HUES48 (cell line): Measurements from ENCODE around the gene ITGAL.
"Not testable (repeated sequence)": the region's sequence is repeated elsewhere in the genome, so short reads cannot be mapped to it uniquely, and the experiment has no call there.

ENCODE experiments used
- H3K27ac ChIP-seq: one replicate; pipeline ENCODE4 v1.7.0; 2013; ENCODE audit warnings: low read depth, low read length, inconsistent platforms
- H3K27me3 ChIP-seq: 2 replicates; pipeline ENCODE4 v1.6.1; 2013; ENCODE audit warnings: mild to moderate bottlenecking, low read length; ENCODE audit not compliant: control insufficient read depth, insufficient read depth
- H3K36me3 ChIP-seq: 2 replicates; pipeline ENCODE4 v1.6.1; 2013; ENCODE audit warnings: low read length; ENCODE audit not compliant: control insufficient read depth, insufficient read depth
- H3K4me1 ChIP-seq: 2 replicates; pipeline ENCODE4 v1.6.1; 2013; ENCODE audit warnings: mild to moderate bottlenecking, low read length; ENCODE audit not compliant: control insufficient read depth, insufficient read depth
- H3K4me3 ChIP-seq: 2 replicates; pipeline ENCODE4 v1.5.1; 2013; ENCODE audit warnings: mild to moderate bottlenecking, low read depth, low read length
- H3K9ac ChIP-seq: 2 replicates; pipeline ENCODE4 v1.6.1; 2013; ENCODE audit warnings: mild to moderate bottlenecking, low read depth, low read length, moderate library complexity
- H3K9me3 ChIP-seq: 2 replicates; pipeline ENCODE4 v1.6.1; 2013; ENCODE audit warnings: low read length; ENCODE audit not compliant: control insufficient read depth, insufficient read depth

ITGAL gene

DNA sequence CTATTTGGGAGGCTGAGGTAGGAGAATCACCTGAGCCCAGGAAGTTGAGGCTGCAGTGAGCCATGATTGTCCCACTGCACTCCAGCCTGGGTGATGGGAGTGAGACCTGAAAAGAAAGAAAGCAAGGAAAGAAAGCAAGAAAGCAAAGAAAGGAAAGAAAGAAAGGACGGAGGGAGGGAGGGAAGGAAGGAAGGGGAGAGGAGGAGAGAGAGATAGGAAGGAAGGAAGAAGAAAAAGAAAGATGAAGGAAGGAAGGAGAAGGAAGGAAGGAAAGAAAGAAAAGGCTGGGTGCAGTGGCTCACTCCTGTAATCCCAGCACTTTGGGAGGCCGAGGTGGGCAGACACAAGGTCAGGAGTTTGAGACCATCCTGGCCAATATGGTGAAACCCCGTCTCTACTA lies 5.2 kb downstream of the ITGAL start:
- not testable (repeated sequence) for H3K27ac ChIP-seq, H3K4me3 ChIP-seq, H3K9me3 ChIP-seq, H3K36me3 ChIP-seq, H3K9ac ChIP-seq, H3K27me3 ChIP-seq, H3K4me1 ChIP-seq

DNA sequence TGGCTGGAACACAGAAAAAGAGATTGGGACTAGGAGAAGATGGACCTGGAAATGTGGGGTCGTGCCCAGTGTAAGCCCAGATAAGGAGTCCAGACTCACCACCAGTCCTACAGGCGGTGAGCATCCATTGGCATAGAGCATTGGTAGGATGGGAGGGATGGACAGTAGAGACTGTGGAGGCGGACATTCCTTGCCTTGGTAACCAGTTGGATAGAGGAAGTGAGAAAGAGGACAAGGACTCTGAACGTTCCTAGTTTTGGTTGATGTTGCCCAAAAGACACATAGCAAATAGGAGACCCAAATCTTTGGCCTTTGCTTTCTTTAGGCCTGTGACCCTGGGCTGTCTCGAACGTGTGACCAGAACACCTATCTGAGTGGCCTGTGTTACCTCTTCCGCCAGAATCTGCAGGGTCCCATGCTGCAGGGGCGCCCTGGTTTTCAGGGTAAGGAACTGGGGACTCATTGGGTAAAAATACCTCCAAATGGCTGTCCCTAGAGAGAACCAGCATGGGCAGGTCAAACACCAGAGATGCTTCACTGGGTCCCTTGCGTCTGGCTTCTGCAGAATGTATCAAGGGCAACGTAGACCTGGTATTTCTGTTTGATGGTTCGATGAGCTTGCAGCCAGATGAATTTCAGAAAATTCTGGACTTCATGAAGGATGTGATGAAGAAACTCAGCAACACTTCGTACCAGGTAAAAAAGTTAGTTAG lies 6.4 kb downstream of the ITGAL start:
- Histone ChIP-seq H3K27ac (no peak overlapping the region), H3K4me1 (no peaks in the 10 kb centered on the region), H3K27me3 (no peaks in the 10 kb centered on the region), H3K9ac (no peak overlapping the region), H3K36me3 (no peaks in the 10 kb centered on the region), H3K4me3 (no peak overlapping the region), H3K9me3 (no peaks in the 10 kb centered on the region)

DNA sequence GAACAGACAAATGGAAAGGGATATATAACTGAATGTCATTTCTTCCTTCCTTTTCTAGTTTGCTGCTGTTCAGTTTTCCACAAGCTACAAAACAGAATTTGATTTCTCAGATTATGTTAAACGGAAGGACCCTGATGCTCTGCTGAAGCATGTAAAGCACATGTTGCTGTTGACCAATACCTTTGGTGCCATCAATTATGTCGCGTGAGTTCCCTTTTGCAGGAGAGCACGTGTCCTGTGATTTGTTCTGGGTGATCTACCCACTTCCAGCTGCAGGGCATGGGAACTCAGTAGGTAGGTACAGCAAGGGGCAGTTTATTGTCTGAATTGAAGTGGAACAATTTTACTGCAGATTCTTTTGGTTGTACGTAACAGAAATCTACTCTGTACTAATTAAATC lies 8.8 kb downstream of the ITGAL start:
- Histone ChIP-seq H3K27ac (no peak overlapping the region), H3K4me3 (no peak overlapping the region), H3K9ac (no peak overlapping the region), H3K9me3 (no peaks in the 10 kb centered on the region), H3K36me3 (no peaks in the 10 kb centered on the region), H3K27me3 (no peaks in the 10 kb centered on the region), H3K4me1 (no peaks in the 10 kb centered on the region)

DNA sequence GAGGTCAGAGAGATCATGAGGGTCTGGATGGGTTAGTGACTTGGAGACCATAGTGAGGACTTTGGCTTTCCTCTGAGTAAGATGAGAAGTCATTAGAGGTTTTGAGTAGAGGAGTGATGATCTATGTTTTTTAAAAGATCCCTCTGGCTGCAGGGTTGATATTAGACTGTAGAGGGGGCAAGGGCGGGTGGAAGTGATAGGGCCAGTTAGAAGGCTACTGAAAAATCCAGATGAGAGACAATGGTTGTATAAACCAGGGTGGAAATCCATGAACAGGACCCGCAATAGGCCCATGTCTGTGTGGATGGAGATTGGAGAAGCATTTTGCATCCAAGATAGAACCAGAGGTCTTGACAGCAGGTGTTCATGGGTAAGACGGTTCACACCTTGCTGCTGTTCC lies 9.8 kb downstream of the ITGAL start:
- Histone ChIP-seq H3K9ac (no peak overlapping the region), H3K4me1 (no peaks in the 10 kb centered on the region), H3K27me3 (no peaks in the 10 kb centered on the region), H3K27ac (no peak overlapping the region), H3K9me3 (no peaks in the 10 kb centered on the region), H3K4me3 (no peak overlapping the region), H3K36me3 (no peaks in the 10 kb centered on the region)

DNA sequence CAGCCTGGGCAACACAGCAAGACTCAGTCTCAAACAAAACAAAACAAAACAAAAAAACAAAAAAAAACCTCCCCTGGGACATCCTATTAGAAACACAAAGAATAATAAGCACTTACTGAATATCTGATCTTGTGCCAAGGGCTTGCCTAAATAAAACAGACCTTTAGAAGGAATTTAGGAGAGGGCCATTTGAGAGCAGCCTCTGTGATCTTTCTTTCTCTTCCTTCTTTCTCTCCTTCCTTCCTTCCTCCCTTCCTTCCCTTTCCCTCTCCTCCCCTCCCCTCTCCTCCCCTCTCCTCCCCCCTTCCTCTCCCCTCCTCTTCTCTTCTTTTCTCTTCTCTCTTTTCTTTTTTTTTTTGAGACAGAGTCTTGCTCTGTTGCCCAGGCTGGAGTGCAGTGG lies 12.3 kb downstream of the ITGAL start:
- H3K36me3 ChIP-seq, result no peaks in the 10 kb centered on the region
- no peak overlapping the region for H3K9ac ChIP-seq
- H3K4me1 ChIP-seq, result no peaks in the 10 kb centered on the region; the same call in 1 of the 2 replicates
- H3K27me3 ChIP-seq, result no peaks in the 10 kb centered on the region
- H3K9me3 ChIP-seq, result no peaks in the 10 kb centered on the region
- H3K27ac ChIP-seq, result no peak overlapping the region
- H3K4me3 ChIP-seq, result no peak overlapping the region

DNA sequence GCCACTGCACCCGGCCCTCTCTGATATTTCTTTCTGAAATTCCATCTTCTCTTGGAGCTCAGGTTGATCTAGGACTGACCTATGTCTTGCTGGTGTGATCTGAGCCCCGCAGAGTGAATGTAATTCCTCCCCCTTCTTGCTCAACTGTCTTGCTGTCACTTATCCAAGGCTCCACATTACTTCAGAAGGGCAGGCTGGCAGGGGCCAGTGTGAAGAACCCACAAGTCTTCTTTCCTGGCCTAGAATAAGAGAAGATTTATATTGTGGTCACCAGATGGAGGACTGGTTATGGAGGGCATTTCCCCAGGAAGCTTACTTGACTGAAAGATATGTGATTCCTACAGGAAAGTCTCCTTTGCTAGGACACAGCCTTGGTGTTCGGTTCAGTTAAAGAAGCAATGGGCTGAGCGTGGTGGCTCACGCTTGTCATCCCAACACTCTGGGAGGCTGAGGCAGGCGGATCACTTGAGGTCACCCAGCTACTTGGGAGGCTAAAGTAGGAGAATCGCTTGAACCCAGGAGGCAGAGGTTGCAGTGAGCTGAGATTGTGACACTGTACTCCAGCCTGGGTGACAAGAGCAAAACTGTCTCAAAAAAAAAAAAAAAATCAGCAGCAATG lies 13.4 kb downstream of the ITGAL start:
- Histone ChIP-seq H3K9me3 (no peaks in the 10 kb centered on the region), H3K36me3 (no peaks in the 10 kb centered on the region), H3K9ac (no peak overlapping the region), H3K4me1 (peaks cover 2% of the 10 kb centered on the region; the same call in 1 of the 2 replicates), H3K4me3 (no peak overlapping the region), H3K27me3 (no peaks in the 10 kb centered on the region), H3K27ac (no peak overlapping the region)

DNA sequence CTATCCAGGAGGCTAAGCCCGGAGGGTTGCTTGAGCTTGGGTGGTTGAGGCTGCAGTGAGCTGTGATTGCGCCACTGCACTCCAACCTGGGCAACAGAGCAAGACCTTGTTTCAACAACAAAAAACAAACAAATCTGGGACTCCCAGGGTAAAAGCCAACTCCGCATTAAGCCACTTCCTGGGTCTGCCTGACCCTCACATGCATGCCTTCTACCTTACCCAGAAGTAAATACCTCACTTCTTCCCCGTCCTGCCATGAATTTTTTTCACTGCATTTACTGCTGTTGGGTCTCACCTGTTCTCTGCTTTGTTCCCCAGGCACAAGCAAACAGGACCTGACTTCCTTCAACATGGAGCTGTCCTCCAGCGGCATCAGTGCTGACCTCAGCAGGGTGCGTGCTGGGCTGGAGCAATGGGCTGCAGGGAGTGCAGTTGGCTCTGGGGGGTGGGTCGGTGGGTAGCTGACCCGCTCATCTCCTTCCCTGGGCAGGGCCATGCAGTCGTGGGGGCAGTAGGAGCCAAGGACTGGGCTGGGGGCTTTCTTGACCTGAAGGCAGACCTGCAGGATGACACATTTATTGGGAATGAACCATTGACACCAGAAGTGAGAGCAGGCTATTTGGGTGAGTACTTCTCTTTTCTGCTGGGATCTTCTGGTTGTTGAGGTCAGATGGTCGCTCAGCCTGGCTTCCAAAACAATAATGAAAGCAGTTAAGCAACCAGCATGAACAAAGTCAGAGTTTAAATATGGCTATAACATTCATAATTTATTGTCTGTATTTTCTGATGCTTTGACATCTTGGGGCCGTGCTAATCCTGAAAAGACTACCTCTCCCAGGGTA lies 16.4 kb downstream of the ITGAL start:
- H3K9ac ChIP-seq, result no peak overlapping the region
- H3K36me3 ChIP-seq, result no peaks in the 10 kb centered on the region
- H3K4me1 ChIP-seq, result peaks cover 2% of the 10 kb centered on the region; the same call in 1 of the 2 replicates
- no peaks in the 10 kb centered on the region for H3K27me3 ChIP-seq
- H3K4me3 ChIP-seq, result no peak overlapping the region
- no peak overlapping the region for H3K27ac ChIP-seq
- H3K9me3 ChIP-seq, result no peaks in the 10 kb centered on the region

DNA sequence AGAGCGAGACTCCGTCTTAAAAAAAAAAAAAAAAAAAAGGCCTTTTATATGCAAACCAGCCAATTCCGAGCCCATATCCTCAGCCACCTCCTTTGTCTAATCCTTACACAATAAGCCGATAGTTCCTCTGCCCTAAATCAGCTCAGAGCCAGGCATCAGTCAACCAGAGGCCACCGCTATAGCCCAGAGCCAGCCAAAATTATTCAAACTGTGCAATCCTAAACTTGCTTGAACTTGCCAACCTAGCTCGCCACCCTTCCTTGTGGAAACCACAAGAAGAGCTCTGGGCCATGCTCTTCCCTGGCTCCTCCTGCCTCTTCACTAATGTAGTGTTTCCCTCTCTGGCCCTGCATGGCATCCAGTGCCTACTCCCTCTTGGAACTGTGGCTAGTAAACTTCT lies 17.7 kb downstream of the ITGAL start:
- no peaks in the 10 kb centered on the region for H3K36me3 ChIP-seq
- peaks cover 2% of the 10 kb centered on the region; the same call in 1 of the 2 replicates for H3K4me1 ChIP-seq
- no peak overlapping the region for H3K9ac ChIP-seq
- H3K27ac ChIP-seq, result no peak overlapping the region
- no peaks in the 10 kb centered on the region for H3K27me3 ChIP-seq
- H3K9me3 ChIP-seq, result no peaks in the 10 kb centered on the region
- no peak overlapping the region for H3K4me3 ChIP-seq

DNA sequence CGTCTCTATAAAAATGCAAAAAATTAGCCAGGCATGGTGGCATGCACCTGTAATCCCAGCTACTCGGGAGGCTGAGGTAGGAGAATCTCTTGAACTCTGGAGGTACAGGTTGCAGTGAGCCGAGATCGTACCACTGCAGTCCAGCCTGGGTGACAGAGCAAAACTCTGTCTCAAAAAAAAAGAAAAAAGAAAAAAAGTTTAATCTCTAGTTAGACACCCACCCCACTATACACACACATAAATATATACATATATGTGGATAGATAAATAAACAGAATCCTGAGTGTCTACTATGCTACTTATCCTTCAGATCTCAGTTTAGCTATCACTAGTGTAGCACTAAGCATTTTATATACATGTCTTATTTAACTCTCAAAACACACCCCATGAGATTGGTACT lies 18.7 kb downstream of the ITGAL start:
- Histone ChIP-seq H3K27ac (no peak overlapping the region), H3K4me3 (no peak overlapping the region), H3K9me3 (no peaks in the 10 kb centered on the region), H3K9ac (no peak overlapping the region), H3K27me3 (no peaks in the 10 kb centered on the region), H3K4me1 (peaks cover 2% of the 10 kb centered on the region; the same call in 1 of the 2 replicates), H3K36me3 (no peaks in the 10 kb centered on the region)

DNA sequence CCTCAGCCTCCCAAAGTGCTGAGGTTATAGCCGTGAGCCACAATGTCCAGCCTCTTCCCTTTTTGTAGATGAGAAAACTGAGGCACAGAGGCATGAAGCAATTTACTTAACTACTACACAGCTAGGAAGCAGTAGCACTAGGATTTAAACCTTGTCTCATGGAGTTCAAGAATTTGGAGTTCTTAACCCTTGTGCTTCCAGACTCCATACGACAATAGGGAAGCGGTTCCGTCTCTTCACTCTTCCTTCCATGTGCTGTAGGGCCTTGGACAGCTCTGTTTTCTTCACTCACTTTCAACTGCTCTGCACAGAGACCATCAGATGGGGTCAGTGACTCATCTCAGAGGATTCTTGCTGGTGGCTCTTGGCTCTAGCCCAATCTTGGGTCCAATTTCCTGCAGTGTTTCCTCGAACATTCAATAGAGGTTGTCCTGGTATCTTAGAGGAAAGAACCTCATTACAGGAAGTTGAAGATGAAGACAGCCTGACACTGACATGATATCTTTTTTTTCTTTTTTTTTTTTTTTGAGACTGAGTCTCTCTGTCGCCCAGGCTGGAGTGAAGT lies 19.3 kb downstream of the ITGAL start:
- H3K9ac ChIP-seq, result no peak overlapping the region
- no peaks in the 10 kb centered on the region for H3K9me3 ChIP-seq
- H3K27ac ChIP-seq, result no peak overlapping the region
- peaks cover 2% of the 10 kb centered on the region; the same call in 1 of the 2 replicates for H3K4me1 ChIP-seq
- H3K36me3 ChIP-seq, result no peaks in the 10 kb centered on the region
- no peaks in the 10 kb centered on the region for H3K27me3 ChIP-seq
- no peak overlapping the region for H3K4me3 ChIP-seq
